Measurements from ENCODE around the gene HOXA4. TPM values are rescaled to one million over a fixed set of nuclear protein-coding genes. Genes with fewer than 3 reads are reported as not detected.

HOXA4 gene
- total RNA-seq, 1 experiment from 2014 or later = not detected

GRCh38 chr7:27146491-27147198 lies 16.1 kb upstream of the HOXA4 start (continued):
- TF ChIP-seq ZNF232 (CRISPR knock-in tag; IDR thresholded peaks at IDR 0.05) (no peak), ATF3 (CRISPR knock-in tag; conservative IDR thresholded peaks at IDR 0.05) (no peak), ZNF423 (CRISPR knock-in tag; IDR thresholded peaks at IDR 0.05) (no peak), ZNF263 (CRISPR knock-in tag; IDR thresholded peaks at IDR 0.05; ENCODE audit: low read depth) (no peak), MXD4 (CRISPR knock-in tag; IDR thresholded peaks at IDR 0.05; ENCODE audit: borderline replicate concordance) (no peak), PRDM15 (CRISPR knock-in tag; IDR thresholded peaks at IDR 0.05) (no peak), E2F5 (CRISPR knock-in tag; IDR thresholded peaks at IDR 0.05) (no peak), SMAD3 (CRISPR knock-in tag; IDR thresholded peaks at IDR 0.05; ENCODE audit: borderline replicate concordance) (no peak), OVOL2 (CRISPR knock-in tag; IDR thresholded peaks at IDR 0.05; ENCODE audit: borderline replicate concordance) (no peak)

GRCh38 chr7:27145914-27146412 lies 15.4 kb upstream of the HOXA4 start:
- Mint-ChIP-seq H3K4me1 (peaks cover 27% of the 10 kb centered on the region), H3K9me3 (no peaks in the 10 kb centered on the region), H3K27ac (no peak overlapping the region), H3K36me3 (no peaks in the 10 kb centered on the region), H3K27me3 (ENCODE audit: low read depth) (peaks cover 100% of the 10 kb centered on the region), H3K4me3 (no peak overlapping the region)
- DNase-seq (ENCODE audit: low spot score) = no peak
- ChIA-PET CTCF (interaction anchor here (1.0 to 3.5 kb wide), 4 partner anchors 15 to 34 kb away, joined by 3 to 46 read pairs (median 5); no protein-coding TSS in a partner anchor), POLR2A (no interaction called here)
- no peak for ATAC-seq
- TF ChIP-seq ZNF232 (CRISPR knock-in tag; IDR thresholded peaks at IDR 0.05) = no peak
- TF ChIP-seq FOXK1 (CRISPR knock-in tag; IDR thresholded peaks at IDR 0.05) = no peak
- no peak for TF ChIP-seq STAT6 (CRISPR knock-in tag; conservative IDR thresholded peaks at IDR 0.05; ENCODE audit: low read depth)
- no peak for TF ChIP-seq ZNF281 (CRISPR knock-in tag; IDR thresholded peaks at IDR 0.05)
- no peak for TF ChIP-seq PREB (CRISPR knock-in tag; IDR thresholded peaks at IDR 0.05; ENCODE audit: borderline replicate concordance)
- TF ChIP-seq IRF2 (CRISPR knock-in tag; IDR thresholded peaks at IDR 0.05; ENCODE audit: borderline replicate concordance, low read depth) = no peak
- no peak for TF ChIP-seq ETV6 (CRISPR knock-in tag; IDR thresholded peaks at IDR 0.05)
- TF ChIP-seq E2F1 (CRISPR knock-in tag; IDR thresholded peaks at IDR 0.05) = no peak
- TF ChIP-seq GRHL2 (CRISPR knock-in tag; IDR thresholded peaks at IDR 0.05; ENCODE audit: insufficient replicate concordance, severe bottlenecking) = no peak
- TF ChIP-seq NR3C1 (CRISPR knock-in tag; conservative IDR thresholded peaks at IDR 0.05; ENCODE audit: low read depth) = no peak
- TF ChIP-seq ATF6 (CRISPR knock-in tag; IDR thresholded peaks at IDR 0.05) = no peak
- TF ChIP-seq RORB (CRISPR knock-in tag; IDR thresholded peaks at IDR 0.05) = no peak

Measured in WTC11 (cell line).